Skin of body (tissue), 2 donors: ENCODE data around the gene ZFP57. TPM values are rescaled to one million over a fixed set of nuclear protein-coding genes. Genes with fewer than 3 reads are reported as not detected.
"Not testable (repeated sequence)": the region's sequence is repeated elsewhere in the genome, so short reads cannot be mapped to it uniquely, and the experiment has no call there.

Experiments
- DNase-seq: peaks from one replicate; lab custom pipeline; 2025; lab: John Stamatoyannopoulos, UW
- total RNA-seq: library from RNA; depleted of rRNA; stranded (reverse); fragments of >200 nt; gene quantifications from one replicate; pipeline ENCODE4 v1.2.3, GENCODE V29; 2014

Gene ZFP57
- total RNA-seq, 1 donor from 2014 or later, result 0.59 TPM

GRCh38 chr6:29696147-29697125 is 15.5 kb upstream of the ZFP57 start:
- no peak for DNase-seq

- no peak for DNase-seq
These were observed 13.7 kb upstream of the ZFP57 start for GRCh38 chr6:29694637-29695036.

- DNase-seq, result no peak
These were observed 4.9 kb upstream of the ZFP57 start for GRCh38 chr6:29685718-29686326.

GRCh38 chr6:29681811-29682210 is 859 bp upstream of the ZFP57 start:
- no peak for DNase-seq

- DNase-seq, result no peak
These were observed 536 bp downstream of the ZFP57 start for GRCh38 chr6:29680416-29680815.

GRCh38 chr6:29679962-29680361 is 990 bp downstream of the ZFP57 start:
- no peak for DNase-seq

- no peak for DNase-seq
These were observed 2.8 kb downstream of the ZFP57 start for GRCh38 chr6:29678114-29678513.

GRCh38 chr6:29676981-29677601 is 3.9 kb downstream of the ZFP57 start:
- DNase-seq, result no peak

- no peak for DNase-seq
These were observed 5.4 kb downstream of the ZFP57 start for GRCh38 chr6:29675561-29675960.

GRCh38 chr6:29674008-29674407 is 6.9 kb downstream of the ZFP57 start:
- DNase-seq, result no peak

- no peak for DNase-seq
These were observed 7.8 kb downstream of the ZFP57 start for GRCh38 chr6:29673161-29673560.

GRCh38 chr6:29672116-29672515 is 8.8 kb downstream of the ZFP57 start:
- not testable (repeated sequence) for DNase-seq

GRCh38 chr6:29671026-29671425 is 9.9 kb downstream of the ZFP57 start:
- no peak for DNase-seq

GRCh38 chr6:29667158-29667557 is 13.8 kb downstream of the ZFP57 start:
- no peak for DNase-seq

- no peak for DNase-seq
These were observed 14.2 kb downstream of the ZFP57 start for GRCh38 chr6:29666826-29667130.

- DNase-seq, result no peak
These were observed 14.8 kb downstream of the ZFP57 start for GRCh38 chr6:29665942-29666825.

GRCh38 chr6:29663300-29664042 is 17.5 kb downstream of the ZFP57 start:
- DNase-seq, result no peak

- not testable (repeated sequence) for DNase-seq
These were observed 19.3 kb downstream of the ZFP57 start for GRCh38 chr6:29661502-29662141.

- DNase-seq, result no peak
These were observed 19.9 kb downstream of the ZFP57 start for GRCh38 chr6:29661071-29661470.

GRCh38 chr6:29656798-29657197 is 24.2 kb downstream of the ZFP57 start, which contains the start of gene MOG:
Gene MOG, plus strand, starts transcription at chr6:29657092. Its CDS starts 118 bp downstream, at chr6:29657210.
- DNase-seq, result no peak
